Effector memory CD4-positive, alpha-beta T cell (primary cell): ENCODE measurements around the gene HOOK1.

Experiments used
- DNase-seq, 3 donors: peaks; one replicate each; pipeline ENCODE4 v3.0.0-alpha.2; 2020
- H3K27ac ChIP-seq: 2 replicates; pipeline ENCODE4 v1.7.0; 2013; ENCODE audit warnings: mild to moderate bottlenecking, low read length, moderate library complexity; ENCODE audit not compliant: insufficient read depth, poor library complexity, severe bottlenecking
- H3K27me3 ChIP-seq: replicated peaks from 2 replicates; pipeline ENCODE4 v1.7.0; 2013; ENCODE audit warnings: mild to moderate bottlenecking, low read length; ENCODE audit not compliant: insufficient read depth, control insufficient read depth, poor library complexity, severe bottlenecking
- H3K36me3 ChIP-seq: 2 replicates; pipeline ENCODE4 v1.7.0; 2013; ENCODE audit warnings: mild to moderate bottlenecking, low read length, moderate library complexity; ENCODE audit not compliant: control insufficient read depth, insufficient read depth
- H3K4me1 ChIP-seq: 2 replicates; pipeline ENCODE4 v1.7.0; 2013; ENCODE audit warnings: low read length, mild to moderate bottlenecking; ENCODE audit not compliant: control insufficient read depth, insufficient read depth, poor library complexity, severe bottlenecking
- H3K4me3 ChIP-seq: 2 replicates; pipeline ENCODE4 v1.7.0; 2013; ENCODE audit warnings: low read length, low read depth, mild to moderate bottlenecking; ENCODE audit not compliant: insufficient read depth, poor library complexity, severe bottlenecking
- H3K9me3 ChIP-seq: 2 replicates; pipeline ENCODE4 v1.7.0; 2013; ENCODE audit warnings: mild to moderate bottlenecking, low read length, moderate library complexity; ENCODE audit not compliant: control insufficient read depth

HOOK1 gene

DNA sequence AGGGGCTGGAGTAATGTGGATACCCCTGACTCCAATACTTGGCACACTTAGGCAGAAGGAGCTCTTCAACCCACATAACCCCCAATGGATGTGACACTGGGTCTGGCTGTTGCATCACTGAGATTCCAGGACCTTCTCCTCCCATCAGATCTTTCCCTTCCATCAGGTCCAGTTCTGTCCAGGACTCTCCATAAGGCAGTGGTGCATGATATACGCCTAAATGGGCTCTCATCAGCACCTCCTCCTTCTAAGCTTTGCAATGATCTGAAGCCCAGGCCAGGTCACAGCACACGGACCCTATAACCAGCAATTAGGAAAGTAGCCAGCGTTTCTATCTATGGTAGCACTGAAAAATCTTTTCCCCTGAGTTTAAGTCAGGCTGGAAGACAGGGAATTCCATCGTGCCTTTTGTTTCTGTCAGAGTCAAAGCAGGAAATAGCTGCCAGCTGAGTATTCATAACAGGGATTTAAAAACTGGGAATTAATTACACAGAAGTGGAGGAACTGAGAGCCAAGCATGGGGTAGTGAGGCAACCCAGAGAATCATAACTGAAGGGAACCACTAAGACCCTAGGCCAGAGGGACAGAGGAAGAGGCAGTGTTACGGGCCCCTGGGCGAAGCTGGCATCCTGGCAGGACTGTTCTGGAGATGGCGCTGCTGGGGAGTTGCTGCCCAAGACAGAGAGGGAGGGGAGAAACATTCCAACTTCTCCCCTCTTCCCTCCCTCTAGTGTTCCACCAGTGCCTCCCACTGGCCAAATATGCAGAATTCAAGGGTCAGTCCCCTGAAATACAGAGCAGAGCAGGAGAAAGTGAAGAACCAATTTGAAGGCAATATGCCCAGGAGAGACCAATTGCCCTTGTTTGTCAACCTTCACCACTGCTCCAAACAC, 37.5 kb upstream of the HOOK1 start:
- Histone ChIP-seq H3K36me3 (no peaks in the 10 kb centered on the region), H3K9me3 (no peaks in the 10 kb centered on the region), H3K4me1 (no peaks in the 10 kb centered on the region), H3K27me3 (no peaks in the 10 kb centered on the region), H3K27ac (no peak overlapping the region), H3K4me3 (no peak overlapping the region)
- DNase-seq, result no peak

GRCh38 chr1:59779949-59780348, 34.8 kb upstream of the HOOK1 start:
- Histone ChIP-seq H3K4me1 (no peaks in the 10 kb centered on the region), H3K4me3 (no peak overlapping the region)

GRCh38 chr1:59788825-59789224, 25.9 kb upstream of the HOOK1 start:
- H3K27me3 ChIP-seq, result no peaks in the 10 kb centered on the region
- H3K4me1 ChIP-seq, result no peaks in the 10 kb centered on the region
- H3K4me3 ChIP-seq, result no peak overlapping the region
- no peak for DNase-seq
- no peak overlapping the region for H3K27ac ChIP-seq
- no peaks in the 10 kb centered on the region for H3K36me3 ChIP-seq
- no peaks in the 10 kb centered on the region for H3K9me3 ChIP-seq

More at GRCh38 chr1:59779949-59780348, 34.8 kb upstream of the HOOK1 start:
- no peaks in the 10 kb centered on the region for H3K9me3 ChIP-seq
- H3K27ac ChIP-seq, result no peak overlapping the region
- no peak for DNase-seq
- no peaks in the 10 kb centered on the region for H3K27me3 ChIP-seq
- no peaks in the 10 kb centered on the region for H3K36me3 ChIP-seq

DNA sequence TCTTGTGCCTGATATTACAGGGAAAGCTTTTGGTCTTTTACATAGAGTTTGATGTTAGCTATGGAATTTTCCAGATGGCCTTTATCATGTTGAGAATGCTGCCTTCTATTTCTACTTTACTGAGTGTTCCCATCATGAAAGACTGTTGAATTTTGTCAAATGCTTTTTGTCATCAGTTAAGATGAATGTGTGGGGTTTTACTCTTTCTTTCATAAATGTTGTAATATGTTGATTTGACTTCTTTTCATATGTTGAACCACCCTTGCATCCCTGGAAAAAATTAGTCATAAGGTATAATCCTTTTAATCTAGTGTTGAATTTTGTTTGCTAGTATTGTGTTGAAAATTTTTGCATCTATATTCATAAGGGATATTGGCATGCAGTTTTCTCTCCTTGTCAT, 16.1 kb upstream of the HOOK1 start:
- no peaks in the 10 kb centered on the region for H3K36me3 ChIP-seq
- no peaks in the 10 kb centered on the region for H3K27me3 ChIP-seq
- no peak overlapping the region for H3K4me3 ChIP-seq
- no peak overlapping the region for H3K27ac ChIP-seq
- H3K4me1 ChIP-seq, result no peaks in the 10 kb centered on the region
- no peaks in the 10 kb centered on the region for H3K9me3 ChIP-seq
- DNase-seq, result no peak

GRCh38 chr1:59803458-59804038, 11.2 kb upstream of the HOOK1 start:
- H3K27ac ChIP-seq, result no peak overlapping the region
- H3K9me3 ChIP-seq, result no peaks in the 10 kb centered on the region
- H3K4me1 ChIP-seq, result no peaks in the 10 kb centered on the region
- H3K36me3 ChIP-seq, result no peaks in the 10 kb centered on the region
- H3K4me3 ChIP-seq, result no peak overlapping the region
- H3K27me3 ChIP-seq, result no peaks in the 10 kb centered on the region
- DNase-seq, result no peak

GRCh38 chr1:59804301-59804700, 10.4 kb upstream of the HOOK1 start:
- Histone ChIP-seq H3K9me3 (no peaks in the 10 kb centered on the region), H3K36me3 (no peaks in the 10 kb centered on the region), H3K4me1 (no peaks in the 10 kb centered on the region), H3K27me3 (no peaks in the 10 kb centered on the region), H3K4me3 (no peak overlapping the region), H3K27ac (no peak overlapping the region)
- no peak for DNase-seq

- H3K9me3 ChIP-seq, result no peaks in the 10 kb centered on the region
These were observed 9.2 kb upstream of the HOOK1 start for GRCh38 chr1:59805554-59805953.

DNA sequence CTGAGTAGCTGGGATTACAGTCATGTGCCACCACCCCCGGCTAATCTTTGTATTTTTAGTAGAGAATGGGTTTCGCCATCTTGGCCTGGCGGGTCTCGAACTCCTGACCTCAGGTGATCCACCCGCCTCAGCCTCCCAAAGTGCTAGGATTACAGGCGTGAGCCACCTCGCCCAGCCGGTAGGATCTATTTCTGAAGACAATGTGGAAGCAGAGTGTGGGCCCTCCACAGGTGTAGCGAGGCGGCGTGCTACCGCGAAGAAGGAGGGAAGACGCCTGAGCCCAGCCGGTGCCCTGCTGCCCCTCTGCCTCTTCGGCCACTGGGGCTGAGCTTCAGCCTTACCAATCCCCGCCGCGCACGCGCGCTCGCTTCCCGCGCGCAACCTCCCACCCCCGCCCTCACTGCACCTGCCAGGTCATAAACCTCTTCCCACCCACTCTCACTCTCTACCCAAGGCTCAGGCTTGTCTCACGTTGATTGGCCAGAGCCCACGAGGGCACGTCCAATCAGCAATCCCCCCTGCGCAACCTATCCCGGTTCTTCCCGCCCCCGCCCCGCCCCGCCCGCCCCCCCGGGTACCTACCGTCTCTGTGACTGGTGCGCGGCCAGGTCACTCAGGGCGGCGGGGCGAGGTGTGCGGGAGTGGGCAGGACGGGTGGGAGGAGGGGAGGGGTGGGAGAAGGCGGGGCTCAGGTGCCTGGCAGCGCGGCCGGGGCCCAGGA, 409 bp upstream of the HOOK1 start:
- peak; percentile 79 to 82 (median 80) for DNase-seq
- peak overlapping the region; percentile 62 for H3K27ac ChIP-seq
- H3K27me3 ChIP-seq, result no peaks in the 10 kb centered on the region
- no peaks in the 10 kb centered on the region for H3K36me3 ChIP-seq
- H3K4me3 ChIP-seq, result peak overlapping the region; percentile 57
- H3K9me3 ChIP-seq, result no peaks in the 10 kb centered on the region
- peaks cover 7% of the 10 kb centered on the region for H3K4me1 ChIP-seq

More at GRCh38 chr1:59805554-59805953, 9.2 kb upstream of the HOOK1 start:
- Histone ChIP-seq H3K4me1 (no peaks in the 10 kb centered on the region), H3K27ac (no peak overlapping the region), H3K4me3 (no peak overlapping the region), H3K27me3 (no peaks in the 10 kb centered on the region), H3K36me3 (no peaks in the 10 kb centered on the region)
- DNase-seq, result no peak

- no peaks in the 10 kb centered on the region for H3K27me3 ChIP-seq
- H3K4me1 ChIP-seq, result peaks cover 7% of the 10 kb centered on the region
- H3K4me3 ChIP-seq, result no peak overlapping the region
- no peaks in the 10 kb centered on the region for H3K36me3 ChIP-seq
- DNase-seq, result no peak
- H3K9me3 ChIP-seq, result no peaks in the 10 kb centered on the region
- H3K27ac ChIP-seq, result no peak overlapping the region
These were observed 1.1 kb downstream of the HOOK1 start for GRCh38 chr1:59815892-59816291.
